HCT116 (cell line): Measurements from ENCODE around the gene HNRNPH3. TPM values are rescaled to one million over a fixed set of nuclear protein-coding genes. Genes with fewer than 3 reads are reported as not detected.

Source experiments
- ATAC-seq: fragments of 200-7000 bp; cut with Tn5 transposase; 2 replicates; pipeline ENCODE4 v1.9.1; 2020; ENCODE audit warnings: mild to moderate bottlenecking, moderate library complexity
- BruUV-seq: library from RNA; stranded (reverse); fragments of 400-500 nt; replicated peaks from 2 replicates; lab custom pipeline; 2021; lab: Mats Ljungman, UMichigan
- CTCF ChIA-PET: fragments of 300-600 bp; sonication (Branson Sonifier 250); formaldehyde crosslinking; loops from one replicate; lab custom pipeline; 2021; ENCODE audit warnings: antibody characterized with exemption; lab: Charles Lee
- POLR2A ChIA-PET: fragments of 300-600, 350-600 bp; sonication (Branson Sonifier 250); formaldehyde crosslinking; loops from one replicate; lab custom pipeline; 2021; ENCODE audit warnings: antibody characterized with exemption; lab: Charles Lee
- RAD21 ChIA-PET, 2 experiments: fragments of 300-600 bp; sonication (Branson Sonifier 250); formaldehyde crosslinking; loops; one replicate each; lab custom pipeline; 2023; ENCODE audit warnings: low total read pairs in 2 of 2; ENCODE audit not compliant: uncharacterized antibody in 2 of 2, unreplicated experiment in 2 of 2, low non-redundant PET in 1 of 2; lab: Charles Lee
- DNase-seq: peaks from one replicate; pipeline ENCODE4 v3.0.0-alpha.2; 2010; ENCODE audit warnings: low read depth, low spot score
- H2AFZ ChIP-seq: fragments of 200-600 bp; shearing (Covaris generic), sonication (generic); 2 replicates; pipeline ENCODE4 v1.6.1; 2017; ENCODE audit warnings: low read depth, mixed run types, mixed read lengths, antibody characterized with exemption, low read length; ENCODE audit not compliant: poor library complexity, severe bottlenecking
- H3K27ac ChIP-seq: 2 replicates; pipeline ENCODE4 v1.5.1; 2012; ENCODE audit warnings: low read depth, low read length
- H3K27me3 ChIP-seq: fragments of 200-600 bp; sonication (generic); 2 replicates; pipeline ENCODE4 v1.6.1; 2016; ENCODE audit warnings: mixed run types, low read length, mixed read lengths; ENCODE audit not compliant: insufficient read depth
- H3K36me3 ChIP-seq, 2 experiments: fragments of 200-500 bp in 1 of 2; fragments of 200-600 bp in 1 of 2; sonication (Bioruptor generic) in 1 of 2; sonication (generic) in 1 of 2; 2 replicates each; pipeline versions ENCODE4 v1.5.1 to v1.6.1; 2014 to 2016; ENCODE audit warnings: low read length in 2 of 2, inconsistent platforms in 1 of 2, mixed read lengths in 1 of 2, mixed run types in 1 of 2; ENCODE audit not compliant: insufficient read depth in 2 of 2, control insufficient read depth in 1 of 2
- H3K4me1 ChIP-seq, 2 experiments: fragments of 200-600 bp in 1 of 2; sonication (generic) in 1 of 2; 2 replicates each; pipeline versions ENCODE4 v1.5.1 to v1.6.1; 2012 to 2017; ENCODE audit warnings: low read length in 2 of 2, inconsistent platforms in 1 of 2, mild to moderate bottlenecking in 1 of 2, mixed read lengths in 1 of 2, mixed run types in 1 of 2, moderate library complexity in 1 of 2; ENCODE audit not compliant: insufficient read depth in 2 of 2, control insufficient read depth in 1 of 2
- H3K4me2 ChIP-seq: fragments of 200-600 bp; sonication (generic); 2 replicates; pipeline ENCODE4 v1.6.1; 2017; ENCODE audit warnings: mixed run types, low read length, mixed read lengths
- H3K4me3 ChIP-seq, 2 experiments: fragments of 200-600 bp in 1 of 2; sonication (generic) in 1 of 2; replicated peaks in 1 of 2; 2 replicates each; pipeline ENCODE4 v1.5.1; 2011 to 2016; ENCODE audit warnings: low read length in 2 of 2, control low read depth in 1 of 2, low read depth in 1 of 2, mild to moderate bottlenecking in 1 of 2, mixed read lengths in 1 of 2, mixed run types in 1 of 2
- H3K79me2 ChIP-seq: fragments of 200-600 bp; sonication (generic); 2 replicates; pipeline ENCODE4 v1.6.1; 2017; ENCODE audit warnings: mild to moderate bottlenecking, mixed run types, low read length, moderate library complexity, mixed read lengths; ENCODE audit not compliant: insufficient read depth
- H3K9ac ChIP-seq: fragments of 200-600 bp; sonication (generic); 2 replicates; pipeline ENCODE4 v1.6.1; 2016; ENCODE audit warnings: low read length, mixed read lengths
- H3K9me2 ChIP-seq: fragments of 200-600 bp; sonication (generic), shearing (Covaris generic); 2 replicates; pipeline ENCODE4 v1.6.1; 2017; ENCODE audit warnings: mixed run types, mild to moderate bottlenecking, moderate library complexity; ENCODE audit not compliant: insufficient read depth
- H3K9me3 ChIP-seq, 2 experiments: fragments of 200-500 bp in 1 of 2; fragments of 200-600 bp in 1 of 2; sonication (Bioruptor generic) in 1 of 2; sonication (generic) in 1 of 2; 2 replicates each; pipeline ENCODE4 v1.6.1; 2014 to 2017; ENCODE audit warnings: low read length in 2 of 2, mixed read lengths in 2 of 2, inconsistent platforms in 1 of 2, low read depth in 1 of 2, mild to moderate bottlenecking in 1 of 2, mixed run types in 1 of 2, moderate library complexity in 1 of 2; ENCODE audit not compliant: control insufficient read depth in 1 of 2, insufficient read depth in 1 of 2
- H4K20me1 ChIP-seq: fragments of 200-600 bp; sonication (generic), shearing (Covaris generic); 2 replicates; pipeline ENCODE4 v1.6.1; 2017; ENCODE audit warnings: mixed run types, mild to moderate bottlenecking, moderate library complexity; ENCODE audit not compliant: insufficient read depth
- CEBPB ChIP-seq: IDR thresholded peaks from 2 replicates; pipeline ENCODE4 v1.6.1; 2012; ENCODE audit warnings: low read depth
- ELF1 ChIP-seq: IDR thresholded peaks from 2 replicates; pipeline ENCODE4 v1.6.1; 2012; ENCODE audit warnings: low read depth, borderline replicate concordance
- EZH2 ChIP-seq: fragments of 200-600 bp; sonication (generic); IDR thresholded peaks from 2 replicates; pipeline ENCODE4 v1.6.1; 2017; ENCODE audit warnings: antibody characterized with exemption, mixed run types
- EZH2phosphoT487 ChIP-seq: fragments of 200-600 bp; IDR thresholded peaks from 2 replicates; pipeline ENCODE4 v1.6.1; 2018; ENCODE audit warnings: antibody characterized with exemption, borderline replicate concordance
- FOSL1 ChIP-seq: IDR thresholded peaks from 2 replicates; pipeline ENCODE4 v1.6.1; 2012; ENCODE audit warnings: low read depth
- POLR2A ChIP-seq: IDR thresholded peaks from 2 replicates; pipeline ENCODE4 v1.7.0; 2011; ENCODE audit warnings: borderline replicate concordance; ENCODE audit not compliant: insufficient read depth, insufficient read length; ENCODE audit errors: extremely low read depth
- POLR2AphosphoS5 ChIP-seq: IDR thresholded peaks from 2 replicates; pipeline ENCODE4 v1.6.1; 2011; ENCODE audit warnings: mild to moderate bottlenecking, low read depth, low read length, moderate library complexity
- RAD21 ChIP-seq: IDR thresholded peaks from 2 replicates; pipeline ENCODE4 v1.6.1; 2012; ENCODE audit warnings: low read depth, mild to moderate bottlenecking
- SIN3A ChIP-seq: IDR thresholded peaks from 2 replicates; pipeline ENCODE4 v1.6.1; 2012; ENCODE audit warnings: low read depth
- SP1 ChIP-seq: IDR thresholded peaks from 2 replicates; pipeline ENCODE4 v1.6.1; 2012; ENCODE audit warnings: low read depth
- SRF ChIP-seq: IDR thresholded peaks from 2 replicates; pipeline ENCODE4 v1.6.1; 2012; ENCODE audit warnings: low read depth
- TCF7L2 ChIP-seq: IDR thresholded peaks from 2 replicates; pipeline ENCODE4 v1.7.0; 2011; ENCODE audit warnings: borderline replicate concordance, inconsistent platforms; ENCODE audit not compliant: insufficient read depth, insufficient read length; ENCODE audit errors: extremely low read depth
- YY1 ChIP-seq: IDR thresholded peaks from 2 replicates; pipeline ENCODE4 v1.6.1; 2011; ENCODE audit warnings: low read length, low read depth, moderate library complexity, mild to moderate bottlenecking; ENCODE audit not compliant: insufficient replicate concordance; ENCODE audit errors: extremely low read depth
- intact Hi-C: fragments of 100-400 bp; cut with micrococcal nuclease; formaldehyde crosslinking; loops from 2 replicates; pipeline ENCODE4 v1.10.0; 2022
- total RNA-seq: library from RNA; stranded (reverse); gene quantifications from one replicate; pipeline ENCODE4 v1.2.1, GENCODE V29; 2021; ENCODE audit not compliant: unreplicated experiment
- TF ChIP-seq, protein P1 (sequence below), 3 experiments: fragments of 200-600 bp in 1 of 3; sonication (generic) in 1 of 3; IDR thresholded peaks in 2 of 3; conservative IDR thresholded peaks in 1 of 3; 2 replicates each; pipeline ENCODE4 v1.5.1; 2012 to 2017; ENCODE audit warnings: low read depth in 2 of 3, low read length in 2 of 3, antibody characterized with exemption in 1 of 3, borderline replicate concordance in 1 of 3, control low read depth in 1 of 3, mild to moderate bottlenecking in 1 of 3, mixed read lengths in 1 of 3, mixed run types in 1 of 3, moderate library complexity in 1 of 3; ENCODE audit not compliant: insufficient read depth in 1 of 3
- TF ChIP-seq, protein P2 (sequence below): IDR thresholded peaks from 2 replicates; pipeline ENCODE4 v1.6.1; 2012
- TF ChIP-seq, protein P3 (sequence below): IDR thresholded peaks from 2 replicates; pipeline ENCODE4 v1.6.1; 2011; ENCODE audit warnings: mild to moderate bottlenecking, low read length, moderate library complexity; ENCODE audit not compliant: insufficient replicate concordance; ENCODE audit errors: extremely low read depth

HNRNPH3 gene
- total RNA-seq, 1 experiment from 2014 or later = 126 TPM

DNA sequence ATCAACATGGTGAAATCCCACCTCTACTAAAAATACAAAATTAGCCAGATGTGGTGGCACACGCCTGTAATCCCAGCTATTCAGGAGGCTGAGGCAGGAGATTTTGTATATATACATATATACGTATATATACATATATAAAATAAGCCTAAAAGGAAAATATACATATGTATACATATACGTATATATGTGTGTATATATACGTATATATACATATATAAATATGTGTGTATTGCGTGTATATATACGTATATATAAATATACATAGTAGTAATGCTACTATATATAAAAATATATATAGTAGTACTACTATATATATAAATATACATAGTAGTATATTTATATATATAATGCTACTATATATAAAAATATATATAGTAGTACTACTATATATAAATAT is 27.3 kb downstream of the HNRNPH3 start:
- Histone ChIP-seq H3K4me2 (no peak overlapping the region), H3K4me3 (no peak overlapping the region), H3K4me1 (peaks cover 0 to 3% of the 10 kb centered on the region in 2 experiments; a peak in 1 of 4 replicates), H3K9me2 (no peaks in the 10 kb centered on the region), H3K27me3 (no peaks in the 10 kb centered on the region), H4K20me1 (no peaks in the 10 kb centered on the region), H2AFZ (no peak overlapping the region), H3K9ac (no peak overlapping the region), H3K27ac (no peak overlapping the region), H3K9me3 (no peaks in the 10 kb centered on the region), H3K36me3 (peaks cover 0 to 2% of the 10 kb centered on the region in 2 experiments; a peak in 1 of 4 replicates), H3K79me2 (no peaks in the 10 kb centered on the region)
- TF ChIP-seq SIN3A (no peak), ELF1 (no peak), RAD21 (no peak), TCF7L2 (no peak), YY1 (no peak), SRF (no peak), EZH2phosphoT487 (no peak), SP1 (no peak), FOSL1 (no peak), EZH2 (no peak), POLR2A (no peak), CEBPB (no peak), POLR2AphosphoS5 (no peak)
- TF ChIP-seq, protein P1, sequence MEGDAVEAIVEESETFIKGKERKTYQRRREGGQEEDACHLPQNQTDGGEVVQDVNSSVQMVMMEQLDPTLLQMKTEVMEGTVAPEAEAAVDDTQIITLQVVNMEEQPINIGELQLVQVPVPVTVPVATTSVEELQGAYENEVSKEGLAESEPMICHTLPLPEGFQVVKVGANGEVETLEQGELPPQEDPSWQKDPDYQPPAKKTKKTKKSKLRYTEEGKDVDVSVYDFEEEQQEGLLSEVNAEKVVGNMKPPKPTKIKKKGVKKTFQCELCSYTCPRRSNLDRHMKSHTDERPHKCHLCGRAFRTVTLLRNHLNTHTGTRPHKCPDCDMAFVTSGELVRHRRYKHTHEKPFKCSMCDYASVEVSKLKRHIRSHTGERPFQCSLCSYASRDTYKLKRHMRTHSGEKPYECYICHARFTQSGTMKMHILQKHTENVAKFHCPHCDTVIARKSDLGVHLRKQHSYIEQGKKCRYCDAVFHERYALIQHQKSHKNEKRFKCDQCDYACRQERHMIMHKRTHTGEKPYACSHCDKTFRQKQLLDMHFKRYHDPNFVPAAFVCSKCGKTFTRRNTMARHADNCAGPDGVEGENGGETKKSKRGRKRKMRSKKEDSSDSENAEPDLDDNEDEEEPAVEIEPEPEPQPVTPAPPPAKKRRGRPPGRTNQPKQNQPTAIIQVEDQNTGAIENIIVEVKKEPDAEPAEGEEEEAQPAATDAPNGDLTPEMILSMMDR (IDR thresholded peaks at IDR 0.05 in 2 of 3, conservative IDR thresholded peaks at IDR 0.05 in 1 of 3; ENCODE audit: borderline replicate concordance in 1 of 3, insufficient read depth in 1 of 3, low read depth in 2 of 3, low read length in 2 of 3) = no peak
- TF ChIP-seq, protein P2, sequence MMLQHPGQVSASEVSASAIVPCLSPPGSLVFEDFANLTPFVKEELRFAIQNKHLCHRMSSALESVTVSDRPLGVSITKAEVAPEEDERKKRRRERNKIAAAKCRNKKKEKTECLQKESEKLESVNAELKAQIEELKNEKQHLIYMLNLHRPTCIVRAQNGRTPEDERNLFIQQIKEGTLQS = no peak
- TF ChIP-seq, protein P3, sequence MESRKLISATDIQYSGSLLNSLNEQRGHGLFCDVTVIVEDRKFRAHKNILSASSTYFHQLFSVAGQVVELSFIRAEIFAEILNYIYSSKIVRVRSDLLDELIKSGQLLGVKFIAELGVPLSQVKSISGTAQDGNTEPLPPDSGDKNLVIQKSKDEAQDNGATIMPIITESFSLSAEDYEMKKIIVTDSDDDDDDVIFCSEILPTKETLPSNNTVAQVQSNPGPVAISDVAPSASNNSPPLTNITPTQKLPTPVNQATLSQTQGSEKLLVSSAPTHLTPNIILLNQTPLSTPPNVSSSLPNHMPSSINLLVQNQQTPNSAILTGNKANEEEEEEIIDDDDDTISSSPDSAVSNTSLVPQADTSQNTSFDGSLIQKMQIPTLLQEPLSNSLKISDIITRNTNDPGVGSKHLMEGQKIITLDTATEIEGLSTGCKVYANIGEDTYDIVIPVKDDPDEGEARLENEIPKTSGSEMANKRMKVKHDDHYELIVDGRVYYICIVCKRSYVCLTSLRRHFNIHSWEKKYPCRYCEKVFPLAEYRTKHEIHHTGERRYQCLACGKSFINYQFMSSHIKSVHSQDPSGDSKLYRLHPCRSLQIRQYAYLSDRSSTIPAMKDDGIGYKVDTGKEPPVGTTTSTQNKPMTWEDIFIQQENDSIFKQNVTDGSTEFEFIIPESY = no peak
- no TSS peak for BruUV-seq
- ChIA-PET POLR2A (no interaction called here), RAD21 (no interaction called here), CTCF (no interaction called here)
- DNase-seq (no peak), ATAC-seq (no peak)
- intact Hi-C loops = no loop called here
